Caco-2 (cell line): ENCODE results near the gene BLMH. TPM values are rescaled to one million over a fixed set of nuclear protein-coding genes. Genes with fewer than 3 reads are reported as not detected.

ENCODE experiments used
- BruUV-seq: library from RNA; stranded (reverse); fragments of 400-500 nt; replicated peaks from 2 replicates; lab custom pipeline; 2021; lab: Mats Ljungman, UMichigan
- CTCF ChIA-PET: fragments of 300-600 bp; sonication (Branson Sonifier 250); formaldehyde crosslinking; loops from one replicate; lab custom pipeline; 2022; ENCODE audit warnings: antibody characterized with exemption; lab: Charles Lee
- POLR2A ChIA-PET: fragments of 300-600 bp; sonication (Branson Sonifier 250); formaldehyde crosslinking; loops from one replicate; lab custom pipeline; 2022; ENCODE audit warnings: antibody characterized with exemption; lab: Charles Lee
- DNase-seq, 2 experiments: peaks; one replicate each; pipeline versions ENCODE4 v3.0.0 to v3.0.0-alpha.2; 2020 to 2022
- H3K27me3 ChIP-seq: replicated peaks from 2 replicates; pipeline ENCODE4 v1.6.0; 2011; ENCODE audit warnings: low read length; ENCODE audit not compliant: control insufficient read depth, insufficient read depth
- H3K36me3 ChIP-seq: 2 replicates; pipeline ENCODE4 v1.5.1; 2011; ENCODE audit warnings: low read length; ENCODE audit not compliant: control insufficient read depth, insufficient read depth
- H3K4me1 ChIP-seq: fragments of 250-450 bp; sonication (Bioruptor Pico); 2 replicates; pipeline ENCODE4 v1.5.1; 2020; ENCODE audit warnings: mild to moderate bottlenecking
- H3K4me3 ChIP-seq: 2 replicates; pipeline ENCODE4 v1.5.1; 2011; ENCODE audit warnings: low read depth, mild to moderate bottlenecking, control low read depth, low read length
- H3K9me3 ChIP-seq: fragments of 250-450 bp; sonication (Bioruptor Pico); 2 replicates; pipeline ENCODE4 v1.5.1; 2020; ENCODE audit warnings: mild to moderate bottlenecking, moderate library complexity
- H3K27ac Mint-ChIP-seq: one replicate; pipeline ENCODE4 v1.8.0; 2022; ENCODE audit warnings: mixed read lengths; ENCODE audit not compliant: unreplicated experiment
- H3K27me3 Mint-ChIP-seq: one replicate; pipeline ENCODE4 v1.8.0; 2022; ENCODE audit warnings: mixed read lengths; ENCODE audit not compliant: insufficient read depth, unreplicated experiment
- H3K36me3 Mint-ChIP-seq: one replicate; pipeline ENCODE4 v1.8.0; 2022; ENCODE audit warnings: mild to moderate bottlenecking, mixed read lengths; ENCODE audit not compliant: insufficient read depth, unreplicated experiment
- H3K4me1 Mint-ChIP-seq: one replicate; pipeline ENCODE4 v1.8.0; 2022; ENCODE audit warnings: low read depth, mixed read lengths; ENCODE audit not compliant: unreplicated experiment
- H3K4me3 Mint-ChIP-seq: one replicate; pipeline ENCODE4 v1.8.0; 2022; ENCODE audit warnings: mild to moderate bottlenecking, moderate library complexity, mixed read lengths; ENCODE audit not compliant: unreplicated experiment
- H3K9me3 Mint-ChIP-seq: one replicate; pipeline ENCODE4 v1.8.0; 2022; ENCODE audit warnings: mixed read lengths; ENCODE audit not compliant: unreplicated experiment
- intact Hi-C: fragments of 100-400 bp; cut with micrococcal nuclease; formaldehyde crosslinking; loops from one replicate; pipeline ENCODE4 v1.10.0; 2022; ENCODE audit not compliant: unreplicated experiment
- total RNA-seq: library from RNA; stranded (reverse); gene quantifications from 2 replicates; pipeline ENCODE4 v1.2.3, GENCODE V29; 2022
- TF ChIP-seq, protein P1 (sequence below), 2 experiments: fragments of 200-600 bp in 1 of 2; IDR thresholded peaks; 1 replicate in 1 of 2; 2 replicates in 1 of 2; pipeline versions ENCODE4 v1.5.1 to v1.8.0; 2011 to 2022; ENCODE audit warnings: antibody characterized with exemption in 1 of 2, control low read depth in 1 of 2, inconsistent platforms in 1 of 2, low read depth in 1 of 2, low read length in 1 of 2, mild to moderate bottlenecking in 1 of 2, moderate library complexity in 1 of 2; ENCODE audit not compliant: insufficient read depth in 1 of 2, severe bottlenecking in 1 of 2, unreplicated experiment in 1 of 2

Gene BLMH
- total RNA-seq, 1 experiment from 2014 or later = 56.1 TPM

DNA sequence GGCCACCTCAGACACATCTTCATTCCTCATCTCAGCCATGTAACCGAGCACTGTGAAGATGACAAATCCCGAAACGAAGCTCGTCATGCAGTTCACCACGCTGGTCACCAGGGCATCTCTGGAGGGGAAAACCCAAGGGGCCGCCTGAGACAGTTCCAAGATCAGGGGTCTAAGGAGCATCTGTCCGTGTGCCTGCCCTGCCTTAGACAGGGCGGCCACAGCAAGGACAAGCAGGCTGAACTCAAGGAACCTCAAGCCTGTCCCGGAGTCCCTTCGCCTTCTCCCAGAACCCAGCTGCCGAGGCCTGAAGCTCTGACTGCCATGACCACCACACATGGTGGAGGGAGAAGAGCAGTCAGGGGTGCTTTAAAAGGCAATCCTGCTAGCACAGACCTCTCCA is 79.0 kb downstream of the BLMH start:
- DNase-seq = no peak
- Mint-ChIP-seq H3K27ac (no peak overlapping the region), H3K4me3 (no peak overlapping the region), H3K27me3 (no peaks in the 10 kb centered on the region), H3K4me1 (no peaks in the 10 kb centered on the region), H3K9me3 (peaks cover 10% of the 10 kb centered on the region), H3K36me3 (peaks cover 25% of the 10 kb centered on the region)
- H3K4me3 ChIP-seq = no peak overlapping the region
- intact Hi-C loops = no loop called here
- TF ChIP-seq, protein P1, sequence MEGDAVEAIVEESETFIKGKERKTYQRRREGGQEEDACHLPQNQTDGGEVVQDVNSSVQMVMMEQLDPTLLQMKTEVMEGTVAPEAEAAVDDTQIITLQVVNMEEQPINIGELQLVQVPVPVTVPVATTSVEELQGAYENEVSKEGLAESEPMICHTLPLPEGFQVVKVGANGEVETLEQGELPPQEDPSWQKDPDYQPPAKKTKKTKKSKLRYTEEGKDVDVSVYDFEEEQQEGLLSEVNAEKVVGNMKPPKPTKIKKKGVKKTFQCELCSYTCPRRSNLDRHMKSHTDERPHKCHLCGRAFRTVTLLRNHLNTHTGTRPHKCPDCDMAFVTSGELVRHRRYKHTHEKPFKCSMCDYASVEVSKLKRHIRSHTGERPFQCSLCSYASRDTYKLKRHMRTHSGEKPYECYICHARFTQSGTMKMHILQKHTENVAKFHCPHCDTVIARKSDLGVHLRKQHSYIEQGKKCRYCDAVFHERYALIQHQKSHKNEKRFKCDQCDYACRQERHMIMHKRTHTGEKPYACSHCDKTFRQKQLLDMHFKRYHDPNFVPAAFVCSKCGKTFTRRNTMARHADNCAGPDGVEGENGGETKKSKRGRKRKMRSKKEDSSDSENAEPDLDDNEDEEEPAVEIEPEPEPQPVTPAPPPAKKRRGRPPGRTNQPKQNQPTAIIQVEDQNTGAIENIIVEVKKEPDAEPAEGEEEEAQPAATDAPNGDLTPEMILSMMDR (IDR thresholded peaks at IDR 0.05; ENCODE audit: insufficient read depth in 1 of 2, low read depth in 1 of 2, low read length in 1 of 2, severe bottlenecking in 1 of 2, unreplicated experiment in 1 of 2) = no peak
- H3K27me3 ChIP-seq = no peaks in the 10 kb centered on the region
- H3K36me3 ChIP-seq = no peaks in the 10 kb centered on the region; the same call in none of the 2 replicates
- H3K9me3 ChIP-seq = no peaks in the 10 kb centered on the region
- CTCF ChIA-PET = no interaction called here
- no peaks in the 10 kb centered on the region for H3K4me1 ChIP-seq
- POLR2A ChIA-PET = no interaction called here
- no TSS peak for BruUV-seq

DNA sequence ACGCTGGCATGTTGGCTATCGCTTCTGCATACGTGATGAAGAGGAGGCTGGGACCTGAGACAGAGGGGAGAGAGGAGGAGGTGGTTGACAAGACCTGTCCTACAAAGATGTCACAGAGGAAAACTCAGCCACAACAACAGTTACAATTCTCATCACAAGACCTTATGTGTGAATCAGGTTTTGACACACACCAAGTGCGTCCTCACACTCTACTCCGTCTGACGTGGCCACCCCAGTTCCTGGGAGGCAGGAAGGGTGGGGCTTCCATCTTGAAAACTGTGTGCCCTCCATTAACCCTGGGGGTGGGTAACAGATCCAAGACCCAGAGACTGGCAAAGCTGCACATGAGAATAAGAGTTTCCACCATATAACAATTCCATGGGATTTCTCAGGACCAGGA is 80.4 kb downstream of the BLMH start:
- DNase-seq = no peak
- no peaks in the 10 kb centered on the region; the same call in 1 of the 2 replicates for H3K36me3 ChIP-seq
- POLR2A ChIA-PET = no interaction called here

DNA sequence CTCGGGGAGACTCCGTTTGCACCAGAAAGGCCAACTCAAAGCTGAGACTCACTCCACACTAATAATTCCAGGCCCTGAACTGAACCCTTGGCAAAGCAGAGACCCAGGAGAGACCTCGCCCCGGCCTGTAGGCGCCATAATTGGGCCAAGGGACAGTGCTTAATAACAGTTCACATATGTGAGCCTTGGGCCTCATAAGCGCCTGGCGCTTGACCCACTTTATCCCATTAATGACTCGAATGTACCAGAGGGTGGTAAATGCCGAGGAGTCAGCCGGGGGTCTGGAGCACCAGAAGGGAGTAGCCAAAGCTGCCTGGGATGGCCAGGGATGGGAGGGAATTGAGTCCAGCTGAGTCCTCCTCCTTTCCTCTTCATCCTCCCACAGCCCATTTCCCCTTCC is 80.8 kb downstream of the BLMH start:
- POLR2A ChIA-PET = no interaction called here
- Histone ChIP-seq H3K36me3 (no peaks in the 10 kb centered on the region; the same call in 1 of the 2 replicates), H3K27me3 (no peaks in the 10 kb centered on the region), H3K9me3 (no peaks in the 10 kb centered on the region), H3K4me3 (no peak overlapping the region), H3K4me1 (no peaks in the 10 kb centered on the region)
- no TSS peak for BruUV-seq
- CTCF ChIA-PET = no interaction called here
- no peaks in the 10 kb centered on the region for H3K4me1 Mint-ChIP-seq
- peaks cover 12% of the 10 kb centered on the region for H3K36me3 Mint-ChIP-seq
- H3K9me3 Mint-ChIP-seq = peaks cover 10% of the 10 kb centered on the region
- no peaks in the 10 kb centered on the region for H3K27me3 Mint-ChIP-seq
- no peak overlapping the region for H3K4me3 Mint-ChIP-seq
- TF ChIP-seq, protein P1 (IDR thresholded peaks at IDR 0.05; ENCODE audit: insufficient read depth in 1 of 2, low read depth in 1 of 2, low read length in 1 of 2, severe bottlenecking in 1 of 2, unreplicated experiment in 1 of 2) = no peak
- intact Hi-C loops = no loop called here
- no peak overlapping the region for H3K27ac Mint-ChIP-seq
- DNase-seq = no peak

More for the DNA sequence above, 80.4 kb downstream of the BLMH start:
- no peaks in the 10 kb centered on the region for H3K27me3 Mint-ChIP-seq
- CTCF ChIA-PET = no interaction called here
- no peak overlapping the region for H3K4me3 Mint-ChIP-seq
- H3K36me3 Mint-ChIP-seq = peaks cover 13% of the 10 kb centered on the region
- H3K4me1 ChIP-seq = no peaks in the 10 kb centered on the region
- peaks cover 10% of the 10 kb centered on the region for H3K9me3 Mint-ChIP-seq
- TF ChIP-seq, protein P1 (IDR thresholded peaks at IDR 0.05; ENCODE audit: insufficient read depth in 1 of 2, low read depth in 1 of 2, low read length in 1 of 2, severe bottlenecking in 1 of 2, unreplicated experiment in 1 of 2) = no peak
- no TSS peak for BruUV-seq
- no peaks in the 10 kb centered on the region for H3K27me3 ChIP-seq
- H3K4me3 ChIP-seq = no peak overlapping the region
- no peak overlapping the region for H3K27ac Mint-ChIP-seq
- H3K9me3 ChIP-seq = no peaks in the 10 kb centered on the region
- intact Hi-C loops = no loop called here
- no peaks in the 10 kb centered on the region for H3K4me1 Mint-ChIP-seq
